GM23248 (cell line): ENCODE measurements around the gene EDAR.

ENCODE experiments used
- EZH2 ChIP-seq: fragments of 200-600 bp; sonication (generic); IDR thresholded peaks from 2 replicates; pipeline ENCODE4 v1.6.1; 2018; ENCODE audit warnings: antibody characterized with exemption, mild to moderate bottlenecking; ENCODE audit not compliant: insufficient read depth, poor library complexity, severe bottlenecking
- EZH2phosphoT487 ChIP-seq: fragments of 200-600 bp; sonication (generic); IDR thresholded peaks from 2 replicates; pipeline ENCODE4 v1.6.1; 2018; ENCODE audit warnings: antibody characterized with exemption, moderate library complexity, mild to moderate bottlenecking, low read depth; ENCODE audit not compliant: insufficient read depth

DNA sequence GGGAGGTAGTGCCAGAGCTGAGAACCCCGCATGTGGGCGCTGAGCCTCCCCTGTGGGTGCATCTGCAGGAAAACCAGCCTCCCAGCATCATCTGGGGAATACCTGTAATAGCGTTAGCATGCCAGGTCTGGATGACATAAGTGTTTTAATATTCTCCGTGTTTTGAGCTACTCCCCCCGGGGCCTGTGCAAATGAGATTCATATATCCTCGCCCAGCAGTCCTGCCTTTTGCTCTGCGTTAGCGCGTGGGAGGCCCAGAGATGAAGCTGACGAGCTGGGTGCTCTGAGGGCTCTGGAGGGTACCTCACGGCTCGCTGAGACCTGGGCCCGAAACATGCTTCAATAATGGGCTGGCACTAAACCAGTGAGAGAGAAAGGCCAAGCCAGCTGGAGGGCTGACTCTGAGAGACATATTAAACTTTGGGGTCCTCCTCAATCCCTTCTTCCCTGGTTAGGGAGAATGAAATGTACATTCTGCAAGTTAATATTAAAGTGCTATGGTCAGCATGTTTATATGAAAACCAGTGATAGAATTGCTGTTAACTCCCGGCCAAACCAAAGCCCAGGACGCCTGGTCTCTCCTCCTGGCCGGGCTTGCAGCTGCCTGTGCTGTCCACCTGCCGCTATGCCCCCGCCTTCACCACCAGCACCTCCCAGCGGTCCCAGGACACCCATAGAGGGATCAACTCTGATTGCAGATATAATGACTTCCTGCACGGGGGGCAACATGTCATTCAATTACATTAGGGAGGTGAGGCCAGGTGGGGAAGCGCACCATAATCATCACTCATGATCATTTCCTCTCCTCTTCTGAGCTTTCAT, 77.0 kb downstream of the EDAR start:
- no peak for TF ChIP-seq EZH2
- TF ChIP-seq EZH2phosphoT487: no peak
